NCI-H460 (cell line): ENCODE results near the gene PIGP. TPM values are rescaled to one million over a fixed set of nuclear protein-coding genes. Genes with fewer than 3 reads are reported as not detected.
"Not testable (repeated sequence)": the region's sequence is repeated elsewhere in the genome, so short reads cannot be mapped to it uniquely, and the experiment has no call there.

Experiments used
- DNase-seq: peaks from one replicate; pipeline ENCODE4 v3.0.0-alpha.2; 2016; ENCODE audit warnings: low read depth; ENCODE audit errors: extremely low read depth
- small RNA-seq, 2 experiments: library from RNA; depleted of rRNA; stranded (forward); fragments of <200 nt; gene quantifications; one replicate each; pipeline ENCODE3, GENCODE V24; 2014
- total RNA-seq: library from RNA; depleted of rRNA; stranded (reverse); fragments of >200 nt; shearing (Covaris generic); gene quantifications from 2 replicates; pipeline ENCODE4 v1.2.3, GENCODE V29; 2014; rRNA removed

Gene PIGP
- total RNA-seq, 1 experiment from 2014 or later: 28.2 TPM

GRCh38 chr21:37045149-37045548 is 27.7 kb downstream of the PIGP start:
- no peak for DNase-seq

DNA sequence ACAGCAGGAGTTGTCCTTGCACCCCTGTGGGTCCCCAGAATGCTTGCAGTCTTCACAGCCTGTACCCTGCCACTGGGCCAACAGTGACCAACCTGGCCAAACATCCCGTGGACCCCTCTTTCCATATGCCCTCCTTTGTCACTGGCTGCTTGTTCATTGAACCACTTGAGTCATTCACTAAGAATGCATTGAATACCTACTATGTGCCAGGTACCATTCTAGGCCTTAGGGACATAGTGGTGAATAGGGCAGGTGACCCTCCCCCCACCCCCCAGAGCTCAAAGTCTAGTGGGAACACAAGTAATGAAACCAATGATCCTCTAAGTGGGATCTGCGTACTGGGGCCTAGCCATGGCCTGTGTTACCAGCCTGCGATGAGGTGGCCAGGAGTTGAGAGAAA is 28.2 kb downstream of the PIGP start:
- DNase-seq: no peak

GRCh38 chr21:37043818-37044217 is 29.1 kb downstream of the PIGP start:
- DNase-seq: no peak

- DNase-seq: no peak
Observed at GRCh38 chr21:37041706-37042271, 31.1 kb downstream of the PIGP start.

- DNase-seq: no peak
Observed at GRCh38 chr21:37040212-37040611, 32.7 kb downstream of the PIGP start.

- no peak for DNase-seq
Observed at GRCh38 chr21:37039411-37040075, 33.3 kb downstream of the PIGP start.

DNA sequence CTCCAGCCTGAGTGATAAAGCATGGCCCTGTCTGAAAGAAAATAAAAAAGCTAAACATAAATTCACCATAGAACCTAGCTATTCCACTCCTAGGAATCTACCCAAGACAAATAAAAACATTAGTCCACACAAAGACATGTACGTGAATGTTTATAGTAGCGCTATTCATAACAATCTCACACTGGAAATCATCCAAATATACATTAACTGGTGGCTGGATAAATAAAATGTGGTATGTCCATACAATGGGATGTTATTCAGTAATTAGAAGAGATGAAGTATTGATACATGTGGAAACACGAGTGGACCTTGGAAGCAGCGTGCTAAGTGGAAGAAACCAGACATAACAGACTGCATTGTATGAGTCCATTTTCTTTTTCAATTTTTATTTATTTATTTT is 36.7 kb downstream of the PIGP start:
- DNase-seq: no peak

GRCh38 chr21:37034394-37034793 is 38.5 kb downstream of the PIGP start:
- DNase-seq: not testable (repeated sequence)

GRCh38 chr21:37032877-37033471 is 39.9 kb downstream of the PIGP start:
- DNase-seq: peak; percentile 16

DNA sequence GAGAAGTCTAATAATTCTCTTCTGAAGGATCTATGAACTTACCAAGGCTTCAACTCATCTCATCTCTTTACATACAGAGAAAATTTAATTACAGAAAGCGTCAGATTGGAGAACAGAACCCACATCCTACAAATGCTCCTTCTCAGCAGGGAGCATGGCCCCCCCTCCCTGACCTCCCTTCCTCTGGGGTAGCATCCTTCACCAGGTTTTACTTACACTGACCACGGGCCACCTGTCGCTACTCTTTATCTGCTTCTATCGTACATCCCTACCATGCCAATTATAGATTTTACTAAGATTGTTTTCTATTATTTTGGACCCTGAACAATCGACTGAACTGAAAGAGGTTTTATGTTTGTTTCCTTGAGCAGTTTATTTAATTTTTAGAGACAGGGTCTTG is 40.6 kb downstream of the PIGP start:
- no peak for DNase-seq

DNA sequence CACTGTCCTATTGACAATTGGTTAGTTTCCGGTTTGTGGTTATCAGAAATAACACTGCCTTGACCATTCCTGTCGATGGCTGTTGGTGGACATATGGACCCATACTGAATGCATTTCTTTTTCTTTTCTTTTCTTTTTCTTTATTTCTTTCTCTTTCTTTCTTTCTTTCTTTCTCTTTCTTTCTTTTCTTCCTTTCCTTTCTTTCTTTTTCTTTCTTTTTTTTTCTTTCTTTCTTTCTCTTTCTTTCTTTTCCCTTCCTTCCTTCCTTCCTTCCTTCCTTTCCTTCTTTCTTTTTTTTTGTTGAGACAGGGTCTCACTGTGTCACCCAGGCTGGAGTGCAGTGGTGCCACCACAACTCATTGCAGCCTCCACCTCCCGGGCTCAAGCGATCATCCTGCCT is 42.0 kb downstream of the PIGP start:
- DNase-seq: no peak

GRCh38 chr21:37028570-37028969 is 44.3 kb downstream of the PIGP start:
- DNase-seq: no peak

- DNase-seq: no peak
Observed at GRCh38 chr21:37026499-37026898, 46.4 kb downstream of the PIGP start.

DNA sequence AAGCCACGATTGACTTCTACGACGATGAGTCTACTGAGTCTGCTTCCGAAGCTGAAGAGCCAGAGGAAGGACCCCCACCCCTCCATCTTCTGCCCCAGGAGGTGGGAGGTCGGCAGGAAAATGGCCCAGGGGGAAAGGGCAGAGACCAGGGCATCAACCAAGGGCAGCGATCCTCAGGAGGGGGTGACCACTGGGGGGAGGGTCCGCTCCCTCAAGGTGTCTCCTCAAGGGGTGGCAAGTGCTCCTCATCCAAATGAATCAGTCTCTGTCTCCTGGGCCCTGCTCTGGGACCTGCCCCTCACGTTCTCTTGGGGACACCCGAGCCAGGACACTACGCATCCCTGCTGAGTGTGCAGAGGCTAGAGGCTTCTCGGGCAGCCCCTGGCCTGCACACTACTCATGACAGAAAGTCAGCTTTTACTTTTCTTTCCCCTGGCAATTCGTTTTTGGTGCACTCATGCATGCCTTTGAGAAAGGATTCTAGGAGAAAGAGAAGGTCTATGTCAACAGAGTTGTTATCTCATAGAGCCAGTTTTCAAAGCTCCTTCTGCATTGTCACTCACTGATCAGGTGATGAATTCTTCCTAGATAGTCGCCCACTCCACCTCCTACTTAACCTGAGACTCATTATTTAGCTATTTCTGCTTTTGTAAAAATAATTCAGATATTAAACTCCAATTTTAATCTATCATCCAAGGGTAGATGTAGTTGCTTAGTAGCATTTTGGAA is 54.8 kb downstream of the PIGP start:
- DNase-seq: no peak

Small RNAs within 50 kb of the gene (small RNA-seq; reads per million reads assigned to genes)
- 0 reads per million in 2 experiments for gene RNU6-696P

Other genes with a start within 250 kb of the PIGP start
- gene HLCS, start 106.4 kb downstream of the PIGP start, total RNA-seq: 25.8 and 29.2 TPM in 2 replicates
- gene RIPPLY3, start 66.4 kb downstream of the PIGP start, total RNA-seq: 0.20 TPM in 2 replicates
- gene TTC3, start 183 bp upstream of the PIGP start, total RNA-seq: 38.0 and 44.5 TPM in 2 replicates
- 32.6 and 41.4 TPM in 2 replicates for gene VPS26C, start 194.3 kb upstream of the PIGP start, total RNA-seq